Activated CD4-positive, CD25-positive, alpha-beta regulatory T cell treated with anti-CD3 and anti-CD28 coated beads, Interleukin-2, amount 50 U/mL, for 72 hours (primary cell): ENCODE results near the gene PKD1.

Experiments
- DNase-seq: peaks from one replicate; pipeline ENCODE4 v3.0.0; 2021

The PKD1 gene

GRCh38 chr16:2085669-2086068, 50.0 kb downstream of the PKD1 start:
- DNase-seq = no peak

GRCh38 chr16:2084895-2085625, 50.6 kb downstream of the PKD1 start:
- no peak for DNase-seq

- DNase-seq = no peak
These were observed 51.6 kb downstream of the PKD1 start for GRCh38 chr16:2083876-2084780.

- DNase-seq = no peak
These were observed 52.3 kb downstream of the PKD1 start for GRCh38 chr16:2083409-2083808.

GRCh38 chr16:2082983-2083364, 52.7 kb downstream of the PKD1 start:
- DNase-seq = no peak

GRCh38 chr16:2082171-2082982, 53.3 kb downstream of the PKD1 start:
- DNase-seq = no peak

GRCh38 chr16:2081201-2082084, 54.3 kb downstream of the PKD1 start:
- no peak for DNase-seq

GRCh38 chr16:2079991-2080390, 55.7 kb downstream of the PKD1 start:
- no peak for DNase-seq

GRCh38 chr16:2079311-2079800, 56.3 kb downstream of the PKD1 start:
- no peak for DNase-seq

- no peak for DNase-seq
These were observed 57.0 kb downstream of the PKD1 start for GRCh38 chr16:2078691-2079090.

GRCh38 chr16:2078096-2078495, 57.6 kb downstream of the PKD1 start:
- DNase-seq = no peak

GRCh38 chr16:2077696-2078095, 58.0 kb downstream of the PKD1 start:
- DNase-seq = no peak

- DNase-seq = no peak
These were observed 58.7 kb downstream of the PKD1 start for GRCh38 chr16:2077016-2077415.

GRCh38 chr16:2076072-2076865, 59.4 kb downstream of the PKD1 start:
- DNase-seq = no peak

- DNase-seq = no peak
These were observed 60.1 kb downstream of the PKD1 start for GRCh38 chr16:2075631-2076030.

GRCh38 chr16:2074071-2074470, 61.6 kb downstream of the PKD1 start:
- no peak for DNase-seq

- DNase-seq = no peak
These were observed 62.8 kb downstream of the PKD1 start for GRCh38 chr16:2072926-2073325.

- DNase-seq = no peak
These were observed 64.1 kb downstream of the PKD1 start for GRCh38 chr16:2071454-2072202.

GRCh38 chr16:2070576-2071453, 64.9 kb downstream of the PKD1 start:
- DNase-seq = no peak
